Pancreas (tissue), 10 donors: ENCODE results near the gene HLA-DQB1. TPM values are rescaled to one million over a fixed set of nuclear protein-coding genes. Genes with fewer than 3 reads are reported as not detected.

Experiments
- ATAC-seq, 4 donors: fragments of 200-7000 bp; cut with Tn5 transposase; one replicate each; pipeline versions ENCODE4 v1.8.0 to v1.9.1; 2020; ENCODE audit warnings: mild to moderate bottlenecking in 4 of 4, moderate library complexity in 4 of 4
- DNase-seq, 6 donors: peaks; one replicate each; pipeline ENCODE4 v3.0.0-alpha.2; 2020
- FAIRE-seq: peaks from 2 replicates; lab custom pipeline; 2012; peaks lifted over from hg19 to GRCh38; lab: Jason Lieb, UNC
- H3K27ac ChIP-seq, 4 donors: fragments of 200-600 bp; sonication (generic); 1 replicate in 3 of 4; 2 replicates in 1 of 4; pipeline versions ENCODE4 v1.5.0 to v1.8.0; 2020
- H3K27me3 ChIP-seq, 4 donors: fragments of 200-600 bp; one replicate each; pipeline ENCODE4 v1.8.0; 2021
- H3K36me3 ChIP-seq, 3 donors: fragments of 200-600 bp; sonication (generic) in 1 of 3; one replicate each; pipeline versions ENCODE4 v1.5.0 to v1.8.0; 2020 to 2021
- H3K4me1 ChIP-seq, 3 donors: fragments of 200-600 bp; one replicate each; pipeline ENCODE4 v1.8.0; 2021
- H3K4me3 ChIP-seq, 4 donors: fragments of 200-600 bp; sonication (generic) in 2 of 4; one replicate each; pipeline versions ENCODE4 v1.5.0 to v1.8.0; 2020 to 2021
- H3K9me3 ChIP-seq, 4 donors: fragments of 200-600 bp; one replicate each; pipeline ENCODE4 v1.8.0; 2021
- CTCF ChIP-seq, 4 donors: fragments of 200-600 bp; sonication (generic) in 3 of 4; IDR thresholded peaks; one replicate each; pipeline versions ENCODE4 v1.5.0 to v1.8.0; 2021; ENCODE audit warnings: antibody characterized with exemption in 4 of 4
- WGBS, 2 donors: extraction: QIAGEN DNeasy Blood & Tissue Kit; methylation state at CpG; one replicate each; pipeline ENCODE4 v1.1.7; 2013; 5-methylcytosine and 5-hydroxymethylcytosine counted together
- intact Hi-C, 3 donors: fragments of 100-400 bp; cut with DNase I; formaldehyde crosslinking; loops; one replicate each; pipeline versions ENCODE4 v1.11.1 to v1.14.2; 2022
- polyA plus RNA-seq, 2 donors: library from polyadenylated mRNA; stranded (reverse); fragments of 200-250 nt; gene quantifications; one replicate each; pipeline ENCODE4 v1.2.3, GENCODE V29; 2013
- total RNA-seq, 6 donors: library from RNA; stranded (reverse); fragmentation: NEBNext Ultra II Directional in 4 of 6; extraction: Animal tissue kit (Norgen Biotek cat#: 25700) in 4 of 6; gene quantifications; one replicate each; pipeline versions ENCODE4 v1.2.1 to v1.2.4, GENCODE V29; 2021 to 2023
- donor health status: healthy with polysubstance abuse.
- donor health status: DM: no; HTN: no; CAD: no; lungs with moderate emphysema.
- donor health status: DM: no; HTN: no; CAD: no.
- donor health status: control.
- donor health status: control.
- donor health status: Bipolar disorder and iron deficiency.
- donor health status: DM: yes; HTN: yes; CAD: no.
- donor health status: DM: no; HTN: no; CAD: no.
- donor health status: DM: no; HTN: no; CAD: no.
- donor health status: DM: yes; HTN: yes; CAD: no.

The HLA-DQB1 gene
- total and polyA plus RNA-seq, 8 donors: 0.63 to 24.7 (median 5.8) TPM

DNA sequence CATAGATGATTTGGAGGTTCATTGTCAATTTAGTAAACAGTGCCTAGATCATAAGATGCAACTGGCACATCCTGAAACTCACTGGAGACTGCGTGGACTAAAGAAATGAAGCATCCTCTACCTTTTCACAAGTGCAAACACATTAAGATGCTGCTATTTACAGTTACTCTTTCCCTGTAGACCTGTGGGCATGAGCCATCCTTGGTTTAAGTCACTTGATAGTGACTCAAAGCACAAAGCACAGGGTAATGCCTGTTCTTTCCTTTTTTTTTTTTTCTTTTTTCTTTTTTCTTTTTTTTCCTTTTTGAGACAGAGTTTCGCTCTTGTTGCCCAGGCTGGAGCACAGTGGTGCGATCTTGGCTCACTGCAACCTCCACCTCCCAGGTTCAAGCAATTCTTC lies 39.2 kb downstream of the HLA-DQB1 start:
- intact Hi-C loops: no loop called here
- DNase-seq: no peak
- TF ChIP-seq CTCF (IDR thresholded peaks at IDR 0.05): no peak
- Histone ChIP-seq H3K9me3 (no peaks in the 10 kb centered on the region), H3K36me3 (no peaks in the 10 kb centered on the region), H3K4me3 (no peak overlapping the region), H3K27ac (no peak overlapping the region), H3K4me1 (no peaks in the 10 kb centered on the region), H3K27me3 (no peaks in the 10 kb centered on the region)
- ATAC-seq: no peak
- no peak for FAIRE-seq
- WGBS, 2 donors: 0% methylated on average over 1 of the region's 3 CpGs

- WGBS, 2 donors: 15 to 19% methylated on average over 5 of the region's 5 CpGs
- intact Hi-C loops: no loop called here
- FAIRE-seq (no peak), DNase-seq (no peak), ATAC-seq (no peak)
- H3K4me1 ChIP-seq: no peaks in the 10 kb centered on the region
- no peak for TF ChIP-seq CTCF (IDR thresholded peaks at IDR 0.05)
- H3K27ac ChIP-seq: no peak overlapping the region
- H3K9me3 ChIP-seq: no peaks in the 10 kb centered on the region
- H3K36me3 ChIP-seq: no peaks in the 10 kb centered on the region
- no peaks in the 10 kb centered on the region for H3K27me3 ChIP-seq
- H3K4me3 ChIP-seq: no peak overlapping the region
Measured at GRCh38 chr6:32625137-32625536, 41.3 kb downstream of the HLA-DQB1 start.

DNA sequence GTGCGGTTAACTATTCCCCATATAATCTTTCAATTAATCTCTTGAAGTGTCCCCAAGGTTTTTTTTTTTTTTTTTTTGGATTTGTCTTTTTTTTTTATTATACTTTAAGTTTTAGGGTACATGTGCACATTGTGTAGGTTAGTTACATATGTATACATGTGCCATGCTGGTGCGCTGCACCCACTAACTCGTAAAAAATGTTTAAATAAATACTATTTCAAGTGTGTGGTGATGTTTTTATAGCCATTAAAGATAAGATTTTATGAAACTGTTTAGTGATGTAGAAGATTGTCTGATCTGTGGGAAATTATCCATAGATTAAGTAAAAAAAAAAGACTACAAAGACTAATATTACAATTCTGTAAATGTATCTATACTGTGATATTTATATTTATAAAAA lies 41.9 kb downstream of the HLA-DQB1 start:
- H3K36me3 ChIP-seq: no peaks in the 10 kb centered on the region
- H3K27ac ChIP-seq: no peak overlapping the region
- no peaks in the 10 kb centered on the region for H3K9me3 ChIP-seq
- 0% methylated on average over 1 of the region's 3 CpGs for WGBS, 2 donors
- no peak for TF ChIP-seq CTCF (IDR thresholded peaks at IDR 0.05)
- intact Hi-C loops: no loop called here
- ATAC-seq (no peak), FAIRE-seq (no peak), DNase-seq (no peak)
- H3K27me3 ChIP-seq: no peaks in the 10 kb centered on the region
- H3K4me3 ChIP-seq: no peak overlapping the region
- no peaks in the 10 kb centered on the region for H3K4me1 ChIP-seq

GRCh38 chr6:32623693-32624092 lies 42.8 kb downstream of the HLA-DQB1 start:
- ATAC-seq: peak in 2 of 4 donors; percentile 28 to 39
- no peak for FAIRE-seq
- Histone ChIP-seq H3K9me3 (no peaks in the 10 kb centered on the region), H3K4me1 (no peaks in the 10 kb centered on the region), H3K27ac (no peak overlapping the region), H3K4me3 (no peak overlapping the region), H3K27me3 (no peaks in the 10 kb centered on the region), H3K36me3 (no peaks in the 10 kb centered on the region)
- intact Hi-C loops: no loop called here
- TF ChIP-seq CTCF (IDR thresholded peaks at IDR 0.05): no peak
- no peak for DNase-seq

- Histone ChIP-seq H3K4me1 (no peaks in the 10 kb centered on the region), H3K27me3 (no peaks in the 10 kb centered on the region), H3K27ac (no peak overlapping the region), H3K4me3 (no peak overlapping the region), H3K36me3 (no peaks in the 10 kb centered on the region), H3K9me3 (no peaks in the 10 kb centered on the region)
- ATAC-seq (peak in 3 of 4 donors; percentile 85 to 92 (median 92)), DNase-seq (peak in 2 of 6 donors; percentile 3 to 24), FAIRE-seq (peak; percentile 26)
- intact Hi-C loops: no loop called here
- TF ChIP-seq CTCF (IDR thresholded peaks at IDR 0.05): peak in 2 of 4 donors; percentile 25 to 48
- 0 to 28% methylated on average over 1 of the region's 1 CpG for WGBS, 2 donors
Measured at GRCh38 chr6:32622545-32623401, 43.7 kb downstream of the HLA-DQB1 start.
